Thymus (tissue), 11 donors: ENCODE results near the gene PAQR5. TPM values are rescaled to one million over a fixed set of nuclear protein-coding genes. Genes with fewer than 3 reads are reported as not detected.

Experiments
- DNase-seq, 9 donors: peaks; one replicate each; pipeline ENCODE4 v3.0.0-alpha.2; 2013; ENCODE audit warnings: low spot score in 9 of 9, low read depth in 6 of 9, missing footprints in 1 of 9
- H3K27ac ChIP-seq, 2 donors: one replicate each; pipeline ENCODE4 v1.5.1; 2013; ENCODE audit warnings: control low read depth in 1 of 2, low read depth in 1 of 2, low read length in 1 of 2, mild to moderate bottlenecking in 1 of 2, moderate library complexity in 1 of 2
- H3K27me3 ChIP-seq, 2 donors: one replicate each; pipeline ENCODE4 v1.5.1; 2013; ENCODE audit warnings: low read length in 1 of 2; ENCODE audit not compliant: control insufficient read depth in 2 of 2, insufficient read depth in 1 of 2
- H3K36me3 ChIP-seq, 2 donors: one replicate each; pipeline ENCODE4 v1.5.1; 2013; ENCODE audit warnings: low read length in 1 of 2, mild to moderate bottlenecking in 1 of 2, moderate library complexity in 1 of 2; ENCODE audit not compliant: control insufficient read depth in 2 of 2, insufficient read depth in 2 of 2
- H3K4me1 ChIP-seq, 2 donors: one replicate each; pipeline ENCODE4 v1.5.1; 2013; ENCODE audit warnings: low read length in 2 of 2; ENCODE audit not compliant: control insufficient read depth in 2 of 2, insufficient read depth in 2 of 2
- H3K4me3 ChIP-seq, 2 donors: one replicate each; pipeline ENCODE4 v1.5.1; 2013; ENCODE audit warnings: low read length in 2 of 2, control low read depth in 1 of 2, mild to moderate bottlenecking in 1 of 2
- H3K9me3 ChIP-seq, 2 donors: one replicate each; pipeline ENCODE4 v1.5.1; 2013; ENCODE audit warnings: low read length in 1 of 2, mild to moderate bottlenecking in 1 of 2; ENCODE audit not compliant: control insufficient read depth in 2 of 2, insufficient read depth in 1 of 2
- WGBS: extraction: QIAGEN DNeasy Blood & Tissue Kit; methylation state at CpG from one replicate; pipeline ENCODE4 v1.1.7; 2013; 5-methylcytosine and 5-hydroxymethylcytosine counted together
- polyA plus RNA-seq: library from polyadenylated mRNA; stranded (reverse); fragments of 200-250 nt; gene quantifications from one replicate; pipeline ENCODE4 v1.2.3, GENCODE V29; 2013
- total RNA-seq: library from RNA; stranded (reverse); fragments of 120-200 nt; gene quantifications from one replicate; pipeline ENCODE4 v1.2.4, GENCODE V29; 2013
- donor health status: healthy.

Gene PAQR5
- total and polyA plus RNA-seq, 2 donors: 0.14 to 0.25 TPM

- DNase-seq: no peak
- Histone ChIP-seq H3K4me1 (no peaks in the 10 kb centered on the region), H3K9me3 (no peaks in the 10 kb centered on the region), H3K4me3 (no peak overlapping the region), H3K27ac (no peak overlapping the region), H3K27me3 (no peaks in the 10 kb centered on the region), H3K36me3 (no peaks in the 10 kb centered on the region)
- 95% methylated on average over 9 of the region's 9 CpGs for WGBS
These were observed 21.4 kb upstream of the PAQR5 start for GRCh38 chr15:69277316-69277715.

GRCh38 chr15:69279636-69280035 is 19.1 kb upstream of the PAQR5 start:
- Histone ChIP-seq H3K27me3 (no peaks in the 10 kb centered on the region), H3K36me3 (no peaks in the 10 kb centered on the region), H3K4me3 (no peak overlapping the region), H3K4me1 (no peaks in the 10 kb centered on the region), H3K9me3 (no peaks in the 10 kb centered on the region), H3K27ac (no peak overlapping the region)
- no peak for DNase-seq
- 97% methylated on average over 7 of the region's 7 CpGs for WGBS

- Histone ChIP-seq H3K4me3 (no peak overlapping the region), H3K27ac (no peak overlapping the region), H3K9me3 (no peaks in the 10 kb centered on the region), H3K36me3 (no peaks in the 10 kb centered on the region), H3K27me3 (no peaks in the 10 kb centered on the region), H3K4me1 (no peaks in the 10 kb centered on the region)
- 91% methylated on average over 5 of the region's 5 CpGs for WGBS
- DNase-seq: no peak
These were observed 17.9 kb upstream of the PAQR5 start for GRCh38 chr15:69280783-69281182.

DNA sequence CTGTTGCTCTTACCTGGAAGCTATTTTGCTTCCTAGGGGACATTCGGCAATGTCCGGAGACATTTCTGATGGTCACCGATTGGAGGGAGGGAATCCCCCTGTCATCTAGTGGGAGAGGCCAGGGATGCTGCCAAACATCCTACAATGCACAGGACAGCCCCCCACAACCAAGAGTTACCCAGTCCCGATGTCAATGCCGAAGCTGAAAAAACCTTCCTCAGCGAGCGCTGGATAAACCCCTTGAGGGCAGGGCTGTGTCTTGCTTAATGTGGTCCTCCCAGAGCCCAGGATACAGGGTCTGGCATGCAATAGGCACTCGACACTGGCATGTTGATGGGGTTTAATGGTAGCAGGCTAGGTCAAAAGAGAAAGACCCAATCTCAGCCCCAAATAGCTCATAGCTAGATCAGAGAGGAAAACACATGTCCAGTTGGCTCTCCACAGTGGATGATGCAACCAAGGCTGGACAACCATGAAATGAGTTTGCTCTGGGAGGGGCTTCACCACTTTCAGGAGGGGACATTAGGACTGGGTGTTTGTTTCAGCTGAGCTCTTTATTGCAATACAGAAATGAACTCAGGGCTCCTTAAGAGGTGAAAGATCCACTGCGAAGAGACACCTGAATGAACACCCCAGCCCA is 16.5 kb upstream of the PAQR5 start:
- Histone ChIP-seq H3K9me3 (no peaks in the 10 kb centered on the region), H3K27me3 (no peaks in the 10 kb centered on the region), H3K4me1 (no peaks in the 10 kb centered on the region), H3K4me3 (no peak overlapping the region), H3K27ac (no peak overlapping the region), H3K36me3 (no peaks in the 10 kb centered on the region)
- WGBS: 95% methylated on average over 9 of the region's 9 CpGs
- no peak for DNase-seq

- no peak for DNase-seq
These were observed 12.9 kb upstream of the PAQR5 start for GRCh38 chr15:69285834-69286233.

DNA sequence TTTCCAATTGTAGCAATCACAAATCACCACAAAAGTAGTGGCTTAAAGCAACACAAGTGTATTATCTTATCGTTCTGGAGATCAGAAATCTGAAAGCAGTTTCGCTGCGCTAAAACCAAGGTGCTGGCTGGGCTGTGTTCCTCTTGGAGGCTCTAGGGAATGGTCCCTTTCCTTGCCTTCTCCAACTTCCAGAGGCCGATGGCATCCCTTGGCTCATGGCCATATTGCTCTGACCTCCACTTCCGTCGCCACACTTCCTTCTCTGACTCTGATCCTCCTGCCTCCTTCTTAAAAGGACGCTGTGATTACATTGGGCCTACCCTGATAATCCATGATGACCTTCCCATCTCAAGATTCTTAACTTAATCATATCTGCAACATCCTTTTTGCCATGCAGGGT is 10.7 kb upstream of the PAQR5 start:
- Histone ChIP-seq H3K4me3 (no peak overlapping the region), H3K4me1 (peaks cover 0 to 3% of the 10 kb centered on the region in 2 donors), H3K9me3 (no peaks in the 10 kb centered on the region), H3K36me3 (no peaks in the 10 kb centered on the region), H3K27ac (no peak overlapping the region), H3K27me3 (no peaks in the 10 kb centered on the region)
- DNase-seq: no peak
- 97% methylated on average over 7 of the region's 7 CpGs for WGBS

More at GRCh38 chr15:69285834-69286233, 12.9 kb upstream of the PAQR5 start:
- no peak overlapping the region for H3K27ac ChIP-seq
- H3K9me3 ChIP-seq: no peaks in the 10 kb centered on the region
- 97% methylated on average over 12 of the region's 12 CpGs for WGBS
- peaks cover 0 to under 1% of the 10 kb centered on the region in 2 donors for H3K4me1 ChIP-seq
- no peaks in the 10 kb centered on the region for H3K36me3 ChIP-seq
- no peaks in the 10 kb centered on the region for H3K27me3 ChIP-seq
- H3K4me3 ChIP-seq: no peak overlapping the region

DNA sequence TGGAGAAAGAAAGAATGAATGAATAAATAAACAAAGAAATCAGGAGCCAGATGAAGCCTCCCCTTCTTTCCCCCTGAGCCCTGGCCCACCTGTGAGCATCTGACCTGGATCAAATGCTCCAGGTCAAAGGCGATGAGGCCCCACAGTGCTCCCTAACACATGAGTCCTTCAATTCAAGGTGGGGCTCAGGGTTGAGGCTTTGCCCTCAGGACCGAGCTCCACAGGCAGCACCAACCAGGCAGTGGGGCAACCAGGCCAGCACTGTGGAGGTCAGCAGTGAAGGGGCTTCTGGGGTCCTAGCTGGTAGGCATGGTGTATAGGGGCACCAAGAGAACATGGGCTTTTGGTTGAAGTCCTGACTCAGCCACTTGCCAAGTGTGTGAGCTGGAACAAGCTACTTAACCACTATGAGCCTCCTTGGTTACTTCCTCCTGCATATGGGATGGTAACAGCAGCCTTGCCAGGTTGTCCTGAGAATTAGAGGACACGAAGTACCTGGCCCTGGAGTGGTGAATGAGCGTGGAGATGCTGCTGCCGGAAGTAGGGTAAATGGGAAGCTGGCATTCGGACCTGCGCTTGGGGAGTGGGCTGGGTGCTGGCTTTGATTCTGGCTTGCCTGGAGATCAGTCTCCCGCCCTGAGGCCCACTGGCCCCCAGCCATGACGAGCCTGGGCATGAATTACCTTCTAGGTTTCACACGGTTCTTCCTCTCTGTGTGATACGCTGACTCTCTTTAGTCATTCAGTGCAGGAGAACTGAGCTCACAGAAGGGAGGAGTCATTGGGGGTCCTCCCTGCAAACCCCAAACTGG is 10.0 kb upstream of the PAQR5 start:
- Histone ChIP-seq H3K4me3 (no peak overlapping the region), H3K27ac (no peak overlapping the region), H3K36me3 (no peaks in the 10 kb centered on the region), H3K9me3 (no peaks in the 10 kb centered on the region), H3K4me1 (peaks cover 0 to 3% of the 10 kb centered on the region in 2 donors), H3K27me3 (no peaks in the 10 kb centered on the region)
- DNase-seq: no peak
- 94% methylated on average over 11 of the region's 11 CpGs for WGBS

DNA sequence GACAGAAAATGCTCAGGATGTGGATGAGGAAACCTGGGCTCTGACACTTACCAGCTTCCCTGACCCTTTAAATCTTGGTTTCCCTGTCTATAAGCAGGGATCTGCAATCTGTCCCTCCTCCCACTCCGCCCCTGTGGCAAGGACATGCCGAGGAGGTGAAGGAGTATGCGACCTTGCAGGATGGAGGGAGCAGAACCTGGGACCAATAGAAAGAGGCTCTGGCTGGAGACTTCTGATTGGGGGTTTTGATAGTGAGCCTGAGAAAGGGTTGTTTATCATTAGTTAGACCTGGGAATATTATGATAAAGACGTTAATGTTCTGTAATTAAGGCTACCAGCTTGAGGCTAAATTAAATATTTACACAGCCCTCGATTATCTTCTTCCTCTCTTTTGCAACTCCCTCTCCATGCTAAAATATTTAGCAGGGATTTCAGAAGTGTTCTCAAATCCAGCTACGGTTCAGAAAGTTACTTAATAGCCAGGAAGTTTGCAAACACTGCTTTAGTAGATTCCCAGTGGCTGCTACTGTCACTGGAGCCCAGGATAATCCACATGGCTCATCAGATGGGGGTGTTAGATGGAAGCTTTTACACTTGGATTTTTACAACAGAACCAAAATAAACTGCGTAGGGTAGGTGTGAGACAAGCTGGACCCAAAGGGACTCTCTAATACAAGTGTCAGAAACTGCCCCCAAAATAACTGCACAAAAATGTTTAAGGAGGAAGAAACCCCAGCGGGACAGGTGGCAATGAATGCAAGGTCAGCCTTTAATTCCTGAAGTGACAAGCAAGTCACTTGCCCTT is 9.2 kb upstream of the PAQR5 start:
- H3K4me1 ChIP-seq: peaks cover 0 to 3% of the 10 kb centered on the region in 2 donors
- H3K27ac ChIP-seq: no peak overlapping the region
- DNase-seq: no peak
- no peaks in the 10 kb centered on the region for H3K36me3 ChIP-seq
- H3K9me3 ChIP-seq: no peaks in the 10 kb centered on the region
- H3K27me3 ChIP-seq: no peaks in the 10 kb centered on the region
- WGBS: 92% methylated on average over 8 of the region's 8 CpGs
- H3K4me3 ChIP-seq: no peak overlapping the region
